PC-3 (cell line): Measurements from ENCODE around the gene FRMD6. TPM values are rescaled to one million over a fixed set of nuclear protein-coding genes. Genes with fewer than 3 reads are reported as not detected.
A peak's percentile ranks its signal among the peaks of the same experiment; 100 is the strongest.

Experiments used
- ATAC-seq: fragments of 200-7000 bp; cut with Tn5 transposase; 2 replicates; pipeline ENCODE4 v1.9.1; 2020; ENCODE audit warnings: mild to moderate bottlenecking, moderate library complexity
- BruUV-seq: library from RNA; stranded (reverse); fragments of 400-500 nt; replicated peaks from 2 replicates; lab custom pipeline; 2021; lab: Mats Ljungman, UMichigan
- CTCF ChIA-PET: fragments of 300-600 bp; sonication (Branson Sonifier 250); formaldehyde crosslinking; loops from one replicate; lab custom pipeline; 2022; ENCODE audit warnings: antibody characterized with exemption; lab: Charles Lee
- POLR2A ChIA-PET: fragments of 300-600 bp; sonication (Branson Sonifier 250); formaldehyde crosslinking; loops from one replicate; lab custom pipeline; 2022; ENCODE audit warnings: antibody characterized with exemption; ENCODE audit not compliant: unreplicated experiment; lab: Charles Lee
- DNase-seq: peaks from one replicate; pipeline ENCODE4 v3.0.0-alpha.2; 2015
- H2AFZ ChIP-seq: fragments of 300-600 bp; sonication (generic); 2 replicates; pipeline ENCODE4 v1.6.0; 2016; ENCODE audit warnings: antibody characterized with exemption, low read length
- H3F3A ChIP-seq: fragments of 300-600 bp; sonication (generic); one replicate; pipeline ENCODE4 v1.6.0; 2017; ENCODE audit warnings: antibody characterized with exemption, low read length, control low read depth, mild to moderate bottlenecking; ENCODE audit not compliant: unreplicated experiment
- H3K27ac ChIP-seq: fragments of 300-600 bp; sonication (generic); 2 replicates; pipeline ENCODE4 v1.5.1; 2016; ENCODE audit warnings: mild to moderate bottlenecking, low read length
- H3K27me3 ChIP-seq: fragments of 300-600 bp; sonication (generic); 2 replicates; pipeline ENCODE4 v1.6.1; 2016; ENCODE audit warnings: low read length, mixed read lengths
- H3K36me3 ChIP-seq: fragments of 300-600 bp; sonication (generic); 2 replicates; pipeline ENCODE4 v1.6.1; 2016; ENCODE audit warnings: low read depth, mixed run types, low read length, mixed read lengths
- H3K4me1 ChIP-seq: fragments of 300-600 bp; sonication (generic); 2 replicates; pipeline ENCODE4 v1.5.1; 2016; ENCODE audit warnings: low read length; ENCODE audit not compliant: insufficient read depth
- H3K4me2 ChIP-seq: fragments of 300-600 bp; sonication (generic); 2 replicates; pipeline ENCODE4 v1.6.0; 2016; ENCODE audit warnings: low read length
- H3K4me3 ChIP-seq: fragments of 300-600 bp; sonication (generic); 2 replicates; pipeline ENCODE4 v1.5.1; 2016; ENCODE audit warnings: mild to moderate bottlenecking, low read length, mixed read lengths
- H3K79me2 ChIP-seq: fragments of 300-600 bp; sonication (generic); 2 replicates; pipeline ENCODE4 v1.6.1; 2017; ENCODE audit warnings: low read length, mixed read lengths
- H3K9ac ChIP-seq: fragments of 300-600 bp; sonication (generic); 2 replicates; pipeline ENCODE4 v1.6.0; 2016; ENCODE audit warnings: mild to moderate bottlenecking, low read length
- H3K9me2 ChIP-seq: fragments of 300-600 bp; sonication (generic); replicated peaks from 2 replicates; pipeline ENCODE4 v1.6.1; 2016; ENCODE audit warnings: mixed run types, low read length, mixed read lengths
- H3K9me3 ChIP-seq: fragments of 300-600 bp; sonication (generic); 2 replicates; pipeline ENCODE4 v1.6.1; 2016; ENCODE audit warnings: low read length, mixed read lengths
- H4K20me1 ChIP-seq: fragments of 300-600 bp; sonication (generic); 2 replicates; pipeline ENCODE4 v1.6.1; 2016; ENCODE audit warnings: low read length, mixed read lengths
- CTCF ChIP-seq: fragments of 300-600 bp; sonication (generic); conservative IDR thresholded peaks from 2 replicates; pipeline ENCODE4 v1.5.1; 2017; ENCODE audit warnings: antibody characterized with exemption, low read depth, mild to moderate bottlenecking, low read length
- EZH2 ChIP-seq: fragments of 300-600 bp; sonication (generic); IDR thresholded peaks from one replicate; pipeline ENCODE4 v1.6.1; 2017; ENCODE audit warnings: antibody characterized with exemption, mild to moderate bottlenecking, low read length; ENCODE audit not compliant: unreplicated experiment
- EZH2phosphoT487 ChIP-seq: fragments of 300-600 bp; sonication (generic); IDR thresholded peaks from 2 replicates; pipeline ENCODE4 v1.6.1; 2018; ENCODE audit warnings: mild to moderate bottlenecking, antibody characterized with exemption, low read length, borderline replicate concordance
- intact Hi-C: fragments of 100-400 bp; cut with micrococcal nuclease; formaldehyde crosslinking; loops from 2 replicates; pipeline ENCODE4 v1.9.0; 2023
- total RNA-seq: library from RNA; depleted of rRNA; stranded (reverse); fragments of >200 nt; gene quantifications from 2 replicates; pipeline ENCODE4 v1.2.3, GENCODE V29; 2014

The FRMD6 gene
- total RNA-seq, 1 experiment from 2014 or later, result 103 TPM

- intact Hi-C loops, result no loop called here
- no peaks in the 10 kb centered on the region for H3K9me3 ChIP-seq
- BruUV-seq, result no TSS peak
- no peaks in the 10 kb centered on the region for H3K27me3 ChIP-seq
- TF ChIP-seq CTCF (no peak), EZH2 (no peak), EZH2phosphoT487 (no peak)
- no peaks in the 10 kb centered on the region for H3K79me2 ChIP-seq
- no peak overlapping the region for H2AFZ ChIP-seq
- H3K27ac ChIP-seq, result no peak overlapping the region
- H4K20me1 ChIP-seq, result no peaks in the 10 kb centered on the region
- ChIA-PET CTCF (no interaction called here), POLR2A (no interaction called here)
- DNase-seq (no peak), ATAC-seq (no peak)
- no peak overlapping the region for H3K4me2 ChIP-seq
- H3K4me1 ChIP-seq, result no peaks in the 10 kb centered on the region; the same call in 1 of the 2 replicates
- no peaks in the 10 kb centered on the region for H3K9me2 ChIP-seq
- H3F3A ChIP-seq, result no peaks in the 10 kb centered on the region
- peaks cover 37% of the 10 kb centered on the region for H3K36me3 ChIP-seq
- H3K9ac ChIP-seq, result no peak overlapping the region
- H3K4me3 ChIP-seq, result no peak overlapping the region
These were observed 79.0 kb downstream of the FRMD6 start for GRCh38 chr14:51730684-51731083.

- Histone ChIP-seq H3K27me3 (no peaks in the 10 kb centered on the region), H3K4me1 (no peaks in the 10 kb centered on the region; the same call in 1 of the 2 replicates), H3K27ac (no peak overlapping the region), H3K9me2 (no peaks in the 10 kb centered on the region), H3K4me2 (no peak overlapping the region), H3F3A (no peaks in the 10 kb centered on the region), H3K79me2 (no peaks in the 10 kb centered on the region), H3K9me3 (no peaks in the 10 kb centered on the region), H3K9ac (no peak overlapping the region), H2AFZ (no peak overlapping the region), H4K20me1 (no peaks in the 10 kb centered on the region), H3K36me3 (peaks cover 23% of the 10 kb centered on the region), H3K4me3 (no peak overlapping the region)
- ChIA-PET POLR2A (no interaction called here), CTCF (interaction anchor here (0.6 kb wide), 1 partner anchor 38 kb away, joined by 3 read pairs; no protein-coding TSS in a partner anchor)
- DNase-seq, result no peak
- intact Hi-C loops, result no loop called here
- TF ChIP-seq EZH2phosphoT487 (no peak), CTCF (no peak), EZH2 (no peak)
- BruUV-seq, result no TSS peak
- ATAC-seq, result peak; percentile 27
These were observed 80.9 kb downstream of the FRMD6 start for GRCh38 chr14:51732494-51733112.

- H4K20me1 ChIP-seq, result no peaks in the 10 kb centered on the region
- H3K9me3 ChIP-seq, result no peaks in the 10 kb centered on the region
- no peak overlapping the region for H2AFZ ChIP-seq
- BruUV-seq, result no TSS peak
- ChIA-PET POLR2A (no interaction called here), CTCF (interaction anchor here (0.6 kb wide), 1 partner anchor 39 kb away, joined by 3 read pairs; no protein-coding TSS in a partner anchor)
- H3K79me2 ChIP-seq, result no peaks in the 10 kb centered on the region
- intact Hi-C loops, result no loop called here
- no peak overlapping the region for H3K4me3 ChIP-seq
- TF ChIP-seq EZH2 (no peak), CTCF (no peak), EZH2phosphoT487 (no peak)
- H3K4me1 ChIP-seq, result no peaks in the 10 kb centered on the region; the same call in 1 of the 2 replicates
- H3K4me2 ChIP-seq, result no peak overlapping the region
- H3K36me3 ChIP-seq, result peaks cover 18% of the 10 kb centered on the region
- H3K9ac ChIP-seq, result no peak overlapping the region
- no peaks in the 10 kb centered on the region for H3K9me2 ChIP-seq
- no peak overlapping the region for H3K27ac ChIP-seq
- no peaks in the 10 kb centered on the region for H3F3A ChIP-seq
- H3K27me3 ChIP-seq, result no peaks in the 10 kb centered on the region
- ATAC-seq (no peak; the same call in 1 of the 2 replicates), DNase-seq (no peak)
These were observed 81.4 kb downstream of the FRMD6 start for GRCh38 chr14:51733147-51733546.
